ENCODE results near the gene OR2T12.
A peak's percentile ranks its signal among the peaks of the same experiment; 100 is the strongest.
"Not testable (repeated sequence)": the region's sequence is repeated elsewhere in the genome, so short reads cannot be mapped to it uniquely, and the experiment has no call there.

The OR2T12 gene

GRCh38 chr1:248277876-248278275 is 25.3 kb downstream of the OR2T12 start, which contains the start of gene OR2T33:
OR2T33 (minus strand) TSS chr1:248277976; CDS start chr1:248273814, 4,162 bp downstream.
- Histone ChIP-seq H4K20me1 (ENCODE audit: insufficient read depth) (no peaks in the 10 kb centered on the region), H2AFZ (ENCODE audit: low read depth) (no peak within 1 kb of the TSS), H3K4me1 (ENCODE audit: low read depth, poor library complexity, severe bottlenecking) (no peaks in the 10 kb centered on the region), H3K79me2 (ENCODE audit: insufficient read depth, low read depth) (no peaks in the 10 kb centered on the region), H3K27ac (no peak within 1 kb of the TSS), H3K27me3 (ENCODE audit: insufficient read depth, low read depth) (no peaks in the 10 kb centered on the region), H3K36me3 (ENCODE audit: insufficient read depth) (no peaks in the 10 kb centered on the region), H3K4me3 (IDR thresholded peaks at IDR 0.05; ENCODE audit: insufficient read depth, low read depth, low read length) (no peak within 1 kb of the TSS), H3K9ac (no peak within 1 kb of the TSS), H3K4me2 (no peak within 1 kb of the TSS)
- TF ChIP-seq, protein P1, sequence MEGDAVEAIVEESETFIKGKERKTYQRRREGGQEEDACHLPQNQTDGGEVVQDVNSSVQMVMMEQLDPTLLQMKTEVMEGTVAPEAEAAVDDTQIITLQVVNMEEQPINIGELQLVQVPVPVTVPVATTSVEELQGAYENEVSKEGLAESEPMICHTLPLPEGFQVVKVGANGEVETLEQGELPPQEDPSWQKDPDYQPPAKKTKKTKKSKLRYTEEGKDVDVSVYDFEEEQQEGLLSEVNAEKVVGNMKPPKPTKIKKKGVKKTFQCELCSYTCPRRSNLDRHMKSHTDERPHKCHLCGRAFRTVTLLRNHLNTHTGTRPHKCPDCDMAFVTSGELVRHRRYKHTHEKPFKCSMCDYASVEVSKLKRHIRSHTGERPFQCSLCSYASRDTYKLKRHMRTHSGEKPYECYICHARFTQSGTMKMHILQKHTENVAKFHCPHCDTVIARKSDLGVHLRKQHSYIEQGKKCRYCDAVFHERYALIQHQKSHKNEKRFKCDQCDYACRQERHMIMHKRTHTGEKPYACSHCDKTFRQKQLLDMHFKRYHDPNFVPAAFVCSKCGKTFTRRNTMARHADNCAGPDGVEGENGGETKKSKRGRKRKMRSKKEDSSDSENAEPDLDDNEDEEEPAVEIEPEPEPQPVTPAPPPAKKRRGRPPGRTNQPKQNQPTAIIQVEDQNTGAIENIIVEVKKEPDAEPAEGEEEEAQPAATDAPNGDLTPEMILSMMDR (conservative IDR thresholded peaks at IDR 0.05; ENCODE audit: low read depth, low read length), result no peak

- not testable (repeated sequence) for H3K4me1 ChIP-seq (ENCODE audit: low read depth, poor library complexity, severe bottlenecking); H2AFZ ChIP-seq (ENCODE audit: low read depth); H3K27me3 ChIP-seq (ENCODE audit: insufficient read depth, low read depth); H3K79me2 ChIP-seq (ENCODE audit: insufficient read depth, low read depth); H3K4me2 ChIP-seq; H3K27ac ChIP-seq; H4K20me1 ChIP-seq (ENCODE audit: insufficient read depth); H3K9ac ChIP-seq; H3K4me3 ChIP-seq (IDR thresholded peaks at IDR 0.05; ENCODE audit: insufficient read depth, low read depth, low read length); H3K36me3 ChIP-seq (ENCODE audit: insufficient read depth)
Observed at GRCh38 chr1:248273225-248273624, 30.0 kb downstream of the OR2T12 start.

GRCh38 chr1:248268178-248268577 is 35.0 kb downstream of the OR2T12 start:
- Histone ChIP-seq H3K9ac (no peak overlapping the region), H2AFZ (ENCODE audit: low read depth) (no peak overlapping the region), H3K4me3 (IDR thresholded peaks at IDR 0.05; ENCODE audit: insufficient read depth, low read depth, low read length) (no peak overlapping the region), H3K4me2 (no peak overlapping the region), H3K79me2 (ENCODE audit: insufficient read depth, low read depth) (no peaks in the 10 kb centered on the region), H3K27me3 (ENCODE audit: insufficient read depth, low read depth) (no peaks in the 10 kb centered on the region), H3K4me1 (ENCODE audit: low read depth, poor library complexity, severe bottlenecking) (no peaks in the 10 kb centered on the region), H4K20me1 (ENCODE audit: insufficient read depth) (no peaks in the 10 kb centered on the region), H3K27ac (no peak overlapping the region), H3K36me3 (ENCODE audit: insufficient read depth) (no peaks in the 10 kb centered on the region)
- TF ChIP-seq, protein P1 (conservative IDR thresholded peaks at IDR 0.05; ENCODE audit: low read depth, low read length), result no peak

DNA sequence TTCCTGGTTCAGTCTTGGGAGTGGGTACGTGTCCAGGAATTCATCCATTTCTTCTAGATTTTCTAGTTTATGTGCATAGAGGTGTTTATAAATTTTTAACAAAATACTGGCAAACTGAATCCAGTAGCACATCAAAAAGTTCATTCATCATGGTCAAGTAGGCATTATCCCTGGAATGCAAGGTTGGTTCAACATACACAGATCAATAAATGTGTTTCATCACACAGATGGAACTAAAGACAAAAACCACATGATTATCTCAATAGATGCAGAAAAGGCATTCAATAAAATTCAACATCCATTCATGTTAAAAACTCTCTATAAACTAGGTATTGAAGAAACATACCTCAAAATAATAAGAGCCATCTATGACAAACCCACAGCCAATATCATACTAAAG is 43.9 kb downstream of the OR2T12 start:
- H3K4me3 ChIP-seq (IDR thresholded peaks at IDR 0.05; ENCODE audit: insufficient read depth, low read depth, low read length); H3K36me3 ChIP-seq (ENCODE audit: insufficient read depth); H3K79me2 ChIP-seq (ENCODE audit: insufficient read depth, low read depth); H3K4me2 ChIP-seq; H3K27ac ChIP-seq; H2AFZ ChIP-seq (ENCODE audit: low read depth); H3K9ac ChIP-seq; H3K4me1 ChIP-seq (ENCODE audit: low read depth, poor library complexity, severe bottlenecking); H3K27me3 ChIP-seq (ENCODE audit: insufficient read depth, low read depth); H4K20me1 ChIP-seq (ENCODE audit: insufficient read depth): not testable (repeated sequence)

GRCh38 chr1:248243204-248243603 is 60.0 kb downstream of the OR2T12 start:
- TF ChIP-seq, protein P1 (conservative IDR thresholded peaks at IDR 0.05; ENCODE audit: low read depth, low read length), result peak; percentile 89
- Histone ChIP-seq H3K27ac (no peak overlapping the region), H4K20me1 (ENCODE audit: insufficient read depth) (no peaks in the 10 kb centered on the region), H3K4me1 (ENCODE audit: low read depth, poor library complexity, severe bottlenecking) (no peaks in the 10 kb centered on the region), H3K4me3 (IDR thresholded peaks at IDR 0.05; ENCODE audit: insufficient read depth, low read depth, low read length) (no peak overlapping the region), H3K27me3 (ENCODE audit: insufficient read depth, low read depth) (no peaks in the 10 kb centered on the region), H3K36me3 (ENCODE audit: insufficient read depth) (no peaks in the 10 kb centered on the region), H2AFZ (ENCODE audit: low read depth) (peak overlapping the region; percentile 60; the same call in 1 of the 2 replicates), H3K4me2 (peak overlapping the region; percentile 33; the same call in 1 of the 2 replicates), H3K9ac (no peak overlapping the region), H3K79me2 (ENCODE audit: insufficient read depth, low read depth) (no peaks in the 10 kb centered on the region)
